ENCODE data around the gene PTGFR.

Gene PTGFR

GRCh38 chr1:78490861-78491450, at the start of gene PTGFR:
Gene PTGFR, plus strand, starts transcription at chr1:78490974. Its CDS starts 1,770 bp downstream, at chr1:78492744.
- H3K4me3 ChIP-seq (ENCODE audit: low read length), result peak within 1 kb of the TSS; percentile 55
- TF ChIP-seq CTCF (conservative IDR thresholded peaks at IDR 0.05; ENCODE audit: low read depth, low read length), result no peak
- no peak for DNase-seq (ENCODE audit: low read depth)

GRCh38 chr1:78441921-78442320, 48.9 kb upstream of the PTGFR start:
- no peak for DNase-seq (ENCODE audit: low read depth)
- no peak overlapping the region for H3K4me3 ChIP-seq (ENCODE audit: low read length)
- no peak for TF ChIP-seq CTCF (conservative IDR thresholded peaks at IDR 0.05; ENCODE audit: low read depth, low read length)

GRCh38 chr1:78447086-78447485, 43.7 kb upstream of the PTGFR start:
- DNase-seq (ENCODE audit: low read depth), result no peak
- no peak overlapping the region for H3K4me3 ChIP-seq (ENCODE audit: low read length)
- TF ChIP-seq CTCF (conservative IDR thresholded peaks at IDR 0.05; ENCODE audit: low read depth, low read length), result no peak

GRCh38 chr1:78464449-78464891, 26.3 kb upstream of the PTGFR start:
- no peak overlapping the region for H3K4me3 ChIP-seq (ENCODE audit: low read length)
- no peak for TF ChIP-seq CTCF (conservative IDR thresholded peaks at IDR 0.05; ENCODE audit: low read depth, low read length)
- DNase-seq (ENCODE audit: low read depth), result no peak

- H3K4me3 ChIP-seq (ENCODE audit: low read length), result no peak overlapping the region
- TF ChIP-seq CTCF (conservative IDR thresholded peaks at IDR 0.05; ENCODE audit: low read depth, low read length), result no peak
These were observed 25.6 kb upstream of the PTGFR start for GRCh38 chr1:78465143-78465542.

GRCh38 chr1:78468521-78468920, 22.3 kb upstream of the PTGFR start:
- H3K4me3 ChIP-seq (ENCODE audit: low read length), result no peak overlapping the region
- TF ChIP-seq CTCF (conservative IDR thresholded peaks at IDR 0.05; ENCODE audit: low read depth, low read length), result no peak
- DNase-seq (ENCODE audit: low read depth), result no peak

More at GRCh38 chr1:78465143-78465542, 25.6 kb upstream of the PTGFR start:
- DNase-seq (ENCODE audit: low read depth), result no peak

- TF ChIP-seq CTCF (conservative IDR thresholded peaks at IDR 0.05; ENCODE audit: low read depth, low read length), result no peak
- H3K4me3 ChIP-seq (ENCODE audit: low read length), result no peak overlapping the region
- no peak for DNase-seq (ENCODE audit: low read depth)
These were observed 21.2 kb upstream of the PTGFR start for GRCh38 chr1:78469576-78469975.
